ENCODE results near the gene DPF3. TPM values are rescaled to one million over a fixed set of nuclear protein-coding genes. Genes with fewer than 3 reads are reported as not detected.

Gene DPF3
- total and polyA plus RNA-seq, 2 of the 13 experiments (the other 11 are each of a cell fraction or from before 2014, with no cell fraction given) = 0.09 to 0.60 TPM

DNA sequence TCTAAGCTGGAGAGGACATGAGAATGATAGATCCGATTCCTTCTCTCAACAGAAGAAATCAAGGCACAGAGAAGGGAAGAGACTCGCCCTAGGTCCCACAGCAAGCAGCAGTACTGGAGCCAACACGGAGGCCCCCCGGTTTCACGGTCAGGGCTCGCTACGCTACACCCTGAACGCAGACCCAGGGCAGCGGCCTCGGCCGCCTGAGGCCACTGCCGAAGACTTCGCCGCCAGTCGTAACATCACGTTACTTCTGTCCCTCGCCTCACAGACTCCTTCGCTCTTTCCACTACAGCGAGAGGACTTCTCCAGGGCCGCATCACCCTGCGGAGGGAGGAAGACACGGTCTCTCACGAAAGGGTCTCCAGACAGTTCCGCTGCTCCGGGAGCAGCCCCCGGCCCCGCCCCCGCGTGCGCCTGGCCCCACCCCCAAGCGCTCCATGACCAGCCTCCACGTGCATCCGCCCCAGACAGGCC, 32.0 kb upstream of the DPF3 start (continued):
- TF ChIP-seq, protein P1, sequence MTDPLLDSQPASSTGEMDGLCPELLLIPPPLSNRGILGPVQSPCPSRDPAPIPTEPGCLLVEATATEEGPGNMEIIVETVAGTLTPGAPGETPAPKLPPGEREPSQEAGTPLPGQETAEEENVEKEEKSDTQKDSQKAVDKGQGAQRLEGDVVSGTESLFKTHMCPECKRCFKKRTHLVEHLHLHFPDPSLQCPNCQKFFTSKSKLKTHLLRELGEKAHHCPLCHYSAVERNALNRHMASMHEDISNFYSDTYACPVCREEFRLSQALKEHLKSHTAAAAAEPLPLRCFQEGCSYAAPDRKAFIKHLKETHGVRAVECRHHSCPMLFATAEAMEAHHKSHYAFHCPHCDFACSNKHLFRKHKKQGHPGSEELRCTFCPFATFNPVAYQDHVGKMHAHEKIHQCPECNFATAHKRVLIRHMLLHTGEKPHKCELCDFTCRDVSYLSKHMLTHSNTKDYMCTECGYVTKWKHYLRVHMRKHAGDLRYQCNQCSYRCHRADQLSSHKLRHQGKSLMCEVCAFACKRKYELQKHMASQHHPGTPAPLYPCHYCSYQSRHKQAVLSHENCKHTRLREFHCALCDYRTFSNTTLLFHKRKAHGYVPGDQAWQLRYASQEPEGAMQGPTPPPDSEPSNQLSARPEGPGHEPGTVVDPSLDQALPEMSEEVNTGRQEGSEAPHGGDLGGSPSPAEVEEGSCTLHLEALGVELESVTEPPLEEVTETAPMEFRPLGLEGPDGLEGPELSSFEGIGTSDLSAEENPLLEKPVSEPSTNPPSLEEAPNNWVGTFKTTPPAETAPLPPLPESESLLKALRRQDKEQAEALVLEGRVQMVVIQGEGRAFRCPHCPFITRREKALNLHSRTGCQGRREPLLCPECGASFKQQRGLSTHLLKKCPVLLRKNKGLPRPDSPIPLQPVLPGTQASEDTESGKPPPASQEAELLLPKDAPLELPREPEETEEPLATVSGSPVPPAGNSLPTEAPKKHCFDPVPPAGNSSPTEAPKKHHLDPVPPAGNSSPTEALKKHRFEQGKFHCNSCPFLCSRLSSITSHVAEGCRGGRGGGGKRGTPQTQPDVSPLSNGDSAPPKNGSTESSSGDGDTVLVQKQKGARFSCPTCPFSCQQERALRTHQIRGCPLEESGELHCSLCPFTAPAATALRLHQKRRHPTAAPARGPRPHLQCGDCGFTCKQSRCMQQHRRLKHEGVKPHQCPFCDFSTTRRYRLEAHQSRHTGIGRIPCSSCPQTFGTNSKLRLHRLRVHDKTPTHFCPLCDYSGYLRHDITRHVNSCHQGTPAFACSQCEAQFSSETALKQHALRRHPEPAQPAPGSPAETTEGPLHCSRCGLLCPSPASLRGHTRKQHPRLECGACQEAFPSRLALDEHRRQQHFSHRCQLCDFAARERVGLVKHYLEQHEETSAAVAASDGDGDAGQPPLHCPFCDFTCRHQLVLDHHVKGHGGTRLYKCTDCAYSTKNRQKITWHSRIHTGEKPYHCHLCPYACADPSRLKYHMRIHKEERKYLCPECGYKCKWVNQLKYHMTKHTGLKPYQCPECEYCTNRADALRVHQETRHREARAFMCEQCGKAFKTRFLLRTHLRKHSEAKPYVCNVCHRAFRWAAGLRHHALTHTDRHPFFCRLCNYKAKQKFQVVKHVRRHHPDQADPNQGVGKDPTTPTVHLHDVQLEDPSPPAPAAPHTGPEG (CRISPR knock-in tag; IDR thresholded peaks at IDR 0.05) = no peak
- TF ChIP-seq, protein P2, sequence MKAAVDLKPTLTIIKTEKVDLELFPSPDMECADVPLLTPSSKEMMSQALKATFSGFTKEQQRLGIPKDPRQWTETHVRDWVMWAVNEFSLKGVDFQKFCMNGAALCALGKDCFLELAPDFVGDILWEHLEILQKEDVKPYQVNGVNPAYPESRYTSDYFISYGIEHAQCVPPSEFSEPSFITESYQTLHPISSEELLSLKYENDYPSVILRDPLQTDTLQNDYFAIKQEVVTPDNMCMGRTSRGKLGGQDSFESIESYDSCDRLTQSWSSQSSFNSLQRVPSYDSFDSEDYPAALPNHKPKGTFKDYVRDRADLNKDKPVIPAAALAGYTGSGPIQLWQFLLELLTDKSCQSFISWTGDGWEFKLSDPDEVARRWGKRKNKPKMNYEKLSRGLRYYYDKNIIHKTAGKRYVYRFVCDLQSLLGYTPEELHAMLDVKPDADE (CRISPR knock-in tag; IDR thresholded peaks at IDR 0.05) = no peak
- TF ChIP-seq ISX (CRISPR knock-in tag; conservative IDR thresholded peaks at IDR 0.05) (no peak), ONECUT2 (CRISPR knock-in tag; IDR thresholded peaks at IDR 0.05) (no peak), ZNF747 (CRISPR knock-in tag; IDR thresholded peaks at IDR 0.05; ENCODE audit: borderline replicate concordance) (0 out of 2 replicates have a peak, but pooled peaks have one; percentile 41), PPARG (CRISPR knock-in tag; conservative IDR thresholded peaks at IDR 0.05) (no peak), NCOR1 (IDR thresholded peaks at IDR 0.05; ENCODE audit: borderline replicate concordance, low read length) (no peak)
- TF ChIP-seq, protein P3, sequence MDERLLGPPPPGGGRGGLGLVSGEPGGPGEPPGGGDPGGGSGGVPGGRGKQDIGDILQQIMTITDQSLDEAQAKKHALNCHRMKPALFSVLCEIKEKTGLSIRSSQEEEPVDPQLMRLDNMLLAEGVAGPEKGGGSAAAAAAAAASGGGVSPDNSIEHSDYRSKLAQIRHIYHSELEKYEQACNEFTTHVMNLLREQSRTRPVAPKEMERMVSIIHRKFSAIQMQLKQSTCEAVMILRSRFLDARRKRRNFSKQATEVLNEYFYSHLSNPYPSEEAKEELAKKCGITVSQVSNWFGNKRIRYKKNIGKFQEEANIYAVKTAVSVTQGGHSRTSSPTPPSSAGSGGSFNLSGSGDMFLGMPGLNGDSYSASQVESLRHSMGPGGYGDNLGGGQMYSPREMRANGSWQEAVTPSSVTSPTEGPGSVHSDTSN (CRISPR knock-in tag; IDR thresholded peaks at IDR 0.05) = no peak
- TF ChIP-seq, protein P4, sequence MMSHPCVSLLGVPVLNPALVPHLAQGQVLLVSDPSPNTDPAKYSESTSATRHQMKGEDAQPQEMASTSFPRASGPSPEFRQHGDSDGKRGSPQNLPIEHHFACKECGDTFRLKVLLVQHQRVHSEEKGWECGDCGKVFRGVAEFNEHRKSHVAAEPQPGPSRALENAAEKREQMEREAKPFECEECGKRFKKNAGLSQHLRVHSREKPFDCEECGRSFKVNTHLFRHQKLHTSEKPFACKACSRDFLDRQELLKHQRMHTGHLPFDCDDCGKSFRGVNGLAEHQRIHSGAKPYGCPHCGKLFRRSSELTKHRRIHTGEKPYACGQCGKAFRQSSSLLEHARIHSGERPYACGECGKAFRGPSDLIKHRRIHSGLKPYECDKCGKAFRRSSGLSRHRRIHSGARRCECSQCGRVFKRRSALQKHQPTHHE (CRISPR knock-in tag; IDR thresholded peaks at IDR 0.05; ENCODE audit: borderline replicate concordance) = no peak
- TF ChIP-seq, protein P5, sequence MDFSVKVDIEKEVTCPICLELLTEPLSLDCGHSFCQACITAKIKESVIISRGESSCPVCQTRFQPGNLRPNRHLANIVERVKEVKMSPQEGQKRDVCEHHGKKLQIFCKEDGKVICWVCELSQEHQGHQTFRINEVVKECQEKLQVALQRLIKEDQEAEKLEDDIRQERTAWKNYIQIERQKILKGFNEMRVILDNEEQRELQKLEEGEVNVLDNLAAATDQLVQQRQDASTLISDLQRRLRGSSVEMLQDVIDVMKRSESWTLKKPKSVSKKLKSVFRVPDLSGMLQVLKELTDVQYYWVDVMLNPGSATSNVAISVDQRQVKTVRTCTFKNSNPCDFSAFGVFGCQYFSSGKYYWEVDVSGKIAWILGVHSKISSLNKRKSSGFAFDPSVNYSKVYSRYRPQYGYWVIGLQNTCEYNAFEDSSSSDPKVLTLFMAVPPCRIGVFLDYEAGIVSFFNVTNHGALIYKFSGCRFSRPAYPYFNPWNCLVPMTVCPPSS (IDR thresholded peaks at IDR 0.05) = no peak
- TF ChIP-seq, protein P6, sequence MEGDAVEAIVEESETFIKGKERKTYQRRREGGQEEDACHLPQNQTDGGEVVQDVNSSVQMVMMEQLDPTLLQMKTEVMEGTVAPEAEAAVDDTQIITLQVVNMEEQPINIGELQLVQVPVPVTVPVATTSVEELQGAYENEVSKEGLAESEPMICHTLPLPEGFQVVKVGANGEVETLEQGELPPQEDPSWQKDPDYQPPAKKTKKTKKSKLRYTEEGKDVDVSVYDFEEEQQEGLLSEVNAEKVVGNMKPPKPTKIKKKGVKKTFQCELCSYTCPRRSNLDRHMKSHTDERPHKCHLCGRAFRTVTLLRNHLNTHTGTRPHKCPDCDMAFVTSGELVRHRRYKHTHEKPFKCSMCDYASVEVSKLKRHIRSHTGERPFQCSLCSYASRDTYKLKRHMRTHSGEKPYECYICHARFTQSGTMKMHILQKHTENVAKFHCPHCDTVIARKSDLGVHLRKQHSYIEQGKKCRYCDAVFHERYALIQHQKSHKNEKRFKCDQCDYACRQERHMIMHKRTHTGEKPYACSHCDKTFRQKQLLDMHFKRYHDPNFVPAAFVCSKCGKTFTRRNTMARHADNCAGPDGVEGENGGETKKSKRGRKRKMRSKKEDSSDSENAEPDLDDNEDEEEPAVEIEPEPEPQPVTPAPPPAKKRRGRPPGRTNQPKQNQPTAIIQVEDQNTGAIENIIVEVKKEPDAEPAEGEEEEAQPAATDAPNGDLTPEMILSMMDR (CRISPR knock-in tag; IDR thresholded peaks at IDR 0.05) = no peak
- TF ChIP-seq, protein P7, sequence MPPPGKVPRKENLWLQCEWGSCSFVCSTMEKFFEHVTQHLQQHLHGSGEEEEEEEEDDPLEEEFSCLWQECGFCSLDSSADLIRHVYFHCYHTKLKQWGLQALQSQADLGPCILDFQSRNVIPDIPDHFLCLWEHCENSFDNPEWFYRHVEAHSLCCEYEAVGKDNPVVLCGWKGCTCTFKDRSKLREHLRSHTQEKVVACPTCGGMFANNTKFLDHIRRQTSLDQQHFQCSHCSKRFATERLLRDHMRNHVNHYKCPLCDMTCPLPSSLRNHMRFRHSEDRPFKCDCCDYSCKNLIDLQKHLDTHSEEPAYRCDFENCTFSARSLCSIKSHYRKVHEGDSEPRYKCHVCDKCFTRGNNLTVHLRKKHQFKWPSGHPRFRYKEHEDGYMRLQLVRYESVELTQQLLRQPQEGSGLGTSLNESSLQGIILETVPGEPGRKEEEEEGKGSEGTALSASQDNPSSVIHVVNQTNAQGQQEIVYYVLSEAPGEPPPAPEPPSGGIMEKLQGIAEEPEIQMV (CRISPR knock-in tag; IDR thresholded peaks at IDR 0.05; ENCODE audit: low read depth) = 0 out of 2 replicates have a peak, but pooled peaks have one; percentile 34
- TF ChIP-seq, protein P8, sequence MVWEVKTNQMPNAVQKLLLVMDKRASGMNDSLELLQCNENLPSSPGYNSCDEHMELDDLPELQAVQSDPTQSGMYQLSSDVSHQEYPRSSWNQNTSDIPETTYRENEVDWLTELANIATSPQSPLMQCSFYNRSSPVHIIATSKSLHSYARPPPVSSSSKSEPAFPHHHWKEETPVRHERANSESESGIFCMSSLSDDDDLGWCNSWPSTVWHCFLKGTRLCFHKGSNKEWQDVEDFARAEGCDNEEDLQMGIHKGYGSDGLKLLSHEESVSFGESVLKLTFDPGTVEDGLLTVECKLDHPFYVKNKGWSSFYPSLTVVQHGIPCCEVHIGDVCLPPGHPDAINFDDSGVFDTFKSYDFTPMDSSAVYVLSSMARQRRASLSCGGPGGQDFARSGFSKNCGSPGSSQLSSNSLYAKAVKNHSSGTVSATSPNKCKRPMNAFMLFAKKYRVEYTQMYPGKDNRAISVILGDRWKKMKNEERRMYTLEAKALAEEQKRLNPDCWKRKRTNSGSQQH (CRISPR knock-in tag; IDR thresholded peaks at IDR 0.05; ENCODE audit: low read depth) = no peak; the same call in 1 of the 2 replicates
